Keratinocyte (primary cell): ENCODE results near the gene C10orf71.

Source experiments
- CTCF ChIP-seq, 3 experiments: IDR thresholded peaks in 1 of 3; conservative IDR thresholded peaks in 1 of 3; optimal IDR thresholded peaks in 1 of 3; 2 replicates in 2 of 3; 3 replicates in 1 of 3; pipeline versions ENCODE3 to v1.5.1; 2011; ENCODE audit warnings: low read length in 3 of 3, mild to moderate bottlenecking in 3 of 3, moderate library complexity in 2 of 3, control low read depth in 1 of 3, inconsistent platforms in 1 of 3; ENCODE audit not compliant: insufficient read depth in 2 of 3; ENCODE audit errors: extremely low read depth in 1 of 3
- EZH2 ChIP-seq: IDR thresholded peaks from one replicate; pipeline ENCODE4 v1.6.1; 2012; ENCODE audit warnings: inconsistent platforms, mild to moderate bottlenecking, low read length, moderate library complexity

GRCh38 chr10:49323896-49324270 is 24.9 kb downstream of the C10orf71 start:
- no peak for TF ChIP-seq CTCF (optimal IDR thresholded peaks at IDR 0.05 in 1 of 3, IDR thresholded peaks at IDR 0.05 in 1 of 3, conservative IDR thresholded peaks at IDR 0.05 in 1 of 3; ENCODE audit: extremely low read depth in 1 of 3, insufficient read depth in 2 of 3, low read length in 3 of 3)
- no peak for TF ChIP-seq EZH2
